HG02642 (cell line): ENCODE results near the gene CEACAM16.

Experiments used
- ATAC-seq: cut with Tn5 transposase; IDR thresholded peaks from one replicate; pipeline ENCODE4 v1.9.1; 2021; ENCODE audit warnings: mild to moderate bottlenecking; ENCODE audit not compliant: unreplicated experiment, poor library complexity

CEACAM16 gene

DNA sequence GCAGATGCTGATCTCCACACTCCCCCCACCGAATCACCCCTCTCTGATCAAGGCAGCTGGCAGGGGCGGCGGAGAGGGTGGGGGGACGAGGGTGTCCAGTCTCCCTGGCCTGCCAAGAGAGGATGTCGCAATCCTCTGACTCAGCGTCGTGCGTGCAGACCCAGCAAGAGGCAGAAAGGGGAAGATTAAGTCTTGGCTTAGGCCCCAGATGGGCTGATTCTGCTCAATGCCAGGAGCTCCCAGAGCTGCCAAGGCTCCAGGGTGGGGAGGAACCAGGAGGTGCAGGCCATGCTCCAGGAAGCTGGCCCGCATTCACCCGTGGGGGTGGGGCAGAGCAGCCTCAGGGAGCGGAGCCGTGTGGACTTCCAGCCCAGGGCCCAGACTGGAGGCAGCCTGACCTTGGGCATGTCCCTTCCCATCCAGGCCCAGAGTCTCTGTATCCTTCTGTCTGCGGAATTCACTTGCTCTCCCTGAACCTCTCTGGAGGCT, 42.9 kb downstream of the CEACAM16 start:
- ATAC-seq, result no peak

DNA sequence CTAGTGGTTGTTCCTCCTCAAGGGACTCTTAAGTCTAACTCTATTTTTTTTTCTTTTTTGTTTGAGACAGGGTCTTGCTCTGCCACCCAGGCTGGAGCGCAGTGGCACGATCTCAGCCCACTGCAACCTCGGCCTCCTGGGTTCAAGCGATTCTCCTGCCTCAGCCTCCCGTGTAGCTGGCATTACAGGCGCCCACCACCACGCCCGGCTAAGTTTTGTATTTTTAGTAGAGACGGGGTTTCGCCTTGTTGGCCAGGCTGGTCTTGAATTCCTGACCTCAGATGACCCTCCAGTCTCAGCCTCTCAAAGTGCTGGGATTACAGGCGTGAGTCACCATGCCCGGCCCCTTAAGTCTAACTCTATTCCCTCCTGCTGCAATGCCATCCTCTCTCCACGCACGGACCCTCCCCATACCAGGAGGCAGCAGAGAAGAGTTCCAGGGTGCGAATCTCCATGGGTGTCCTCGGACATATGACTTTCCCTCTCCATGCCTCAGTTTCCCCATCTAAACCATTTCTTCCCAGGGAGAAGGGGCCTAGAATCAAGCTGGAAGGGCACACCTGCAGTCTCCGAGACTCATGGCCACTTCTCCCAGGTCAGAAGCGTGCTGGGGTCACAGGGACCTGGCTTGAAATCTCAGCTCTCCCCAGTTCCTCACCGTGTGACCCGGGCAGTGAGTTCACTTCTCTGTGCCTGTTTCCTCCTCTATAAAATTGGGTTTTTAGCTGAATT, 43.5 kb downstream of the CEACAM16 start:
- no peak for ATAC-seq

DNA sequence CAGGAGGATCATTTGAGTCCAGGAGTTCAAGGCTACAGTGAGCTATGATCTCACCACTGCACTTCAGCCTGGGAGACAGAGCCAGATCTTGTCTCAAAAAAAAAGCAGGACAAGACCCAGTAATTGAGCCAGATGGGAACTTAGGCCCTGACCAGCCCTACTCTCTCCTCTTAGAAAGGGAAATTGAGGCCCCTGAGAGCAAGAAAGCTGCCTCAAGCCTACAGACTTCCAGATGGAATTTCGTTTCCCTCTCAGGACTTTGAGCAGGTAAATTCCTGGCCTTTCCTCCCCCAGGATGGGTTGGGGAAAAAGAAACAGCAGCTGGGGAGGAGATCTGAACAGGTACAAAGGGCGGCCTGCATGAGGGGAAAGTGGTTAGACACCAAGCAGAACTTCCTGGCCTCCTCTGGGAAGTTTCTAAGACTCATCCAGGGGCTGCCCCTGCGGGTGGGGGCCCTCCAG, 46.0 kb downstream of the CEACAM16 start:
- no peak for ATAC-seq

DNA sequence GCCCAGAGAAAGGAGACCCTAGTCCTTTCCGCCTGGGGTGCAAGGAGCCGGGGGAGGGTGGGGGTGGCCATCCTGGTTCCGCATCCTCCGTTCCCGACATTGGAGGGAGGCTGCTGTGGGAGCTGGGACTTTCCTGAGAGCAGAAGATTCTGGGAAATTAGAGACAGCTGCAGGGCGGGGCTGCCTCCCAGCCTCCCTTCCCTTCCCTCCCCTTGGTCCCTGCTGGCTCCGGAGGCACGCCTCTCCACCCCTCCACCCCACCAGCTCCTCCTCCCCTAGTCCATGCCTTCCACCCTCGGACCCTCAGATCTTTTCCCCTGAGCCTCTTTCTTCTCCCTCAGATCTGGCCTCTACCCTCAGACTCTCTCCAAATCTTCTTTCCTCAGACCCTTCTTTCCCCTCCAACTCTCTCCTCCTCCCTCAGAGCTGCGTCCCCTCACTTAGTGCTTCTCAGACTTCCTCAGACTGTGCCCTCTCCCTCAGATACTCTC, 46.4 kb downstream of the CEACAM16 start:
- ATAC-seq, result no peak

DNA sequence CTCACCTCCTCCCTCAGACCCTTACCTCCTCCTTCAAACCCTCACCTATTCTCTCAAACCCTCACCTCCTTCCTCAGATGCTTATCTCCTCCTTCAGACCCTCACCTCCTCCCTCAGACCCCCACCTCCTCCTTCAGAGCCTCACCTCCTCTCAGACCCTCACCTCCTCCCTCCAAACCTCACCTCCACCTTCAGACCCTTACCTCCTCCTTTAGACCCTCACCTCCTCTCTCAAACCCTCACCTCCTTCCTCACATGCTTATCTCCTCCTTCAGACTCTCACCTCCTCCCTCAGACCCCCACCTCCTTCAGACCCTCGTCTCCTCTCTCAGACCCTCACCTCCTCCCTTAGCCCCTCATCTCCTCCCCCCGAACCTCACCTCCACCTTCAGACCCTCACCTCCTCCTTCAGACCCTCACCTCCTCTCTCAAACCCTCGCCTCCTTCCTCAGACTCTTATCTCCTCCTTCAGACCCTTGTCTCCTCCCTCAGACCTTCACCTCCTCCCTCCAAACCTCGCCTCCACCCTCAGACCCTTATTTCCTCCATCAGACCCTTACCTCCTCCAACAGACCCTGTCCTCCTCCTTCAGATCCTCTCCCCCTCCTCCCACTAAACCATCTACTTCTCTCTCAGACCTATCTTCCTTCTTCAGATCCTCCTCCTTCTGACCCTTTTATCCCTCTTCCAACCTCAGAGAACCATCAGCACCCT, 47.1 kb downstream of the CEACAM16 start:
- ATAC-seq, result no peak

DNA sequence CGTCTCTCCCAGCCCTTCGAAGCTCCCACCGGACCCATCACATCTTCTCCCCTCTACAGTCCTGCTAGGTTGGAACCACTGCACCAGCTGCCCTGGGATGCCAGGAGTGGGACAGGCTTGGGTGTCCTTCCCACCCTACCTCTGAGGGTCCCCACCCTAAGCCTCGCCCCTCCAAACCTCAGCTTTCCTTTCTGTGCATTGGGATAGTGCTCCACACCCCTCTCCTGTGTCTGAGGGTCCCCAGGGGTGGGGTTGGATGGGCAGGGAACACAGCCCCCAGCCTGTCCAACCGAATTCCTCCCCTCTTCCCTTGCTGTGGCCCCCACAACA, 47.6 kb downstream of the CEACAM16 start:
- no peak for ATAC-seq

DNA sequence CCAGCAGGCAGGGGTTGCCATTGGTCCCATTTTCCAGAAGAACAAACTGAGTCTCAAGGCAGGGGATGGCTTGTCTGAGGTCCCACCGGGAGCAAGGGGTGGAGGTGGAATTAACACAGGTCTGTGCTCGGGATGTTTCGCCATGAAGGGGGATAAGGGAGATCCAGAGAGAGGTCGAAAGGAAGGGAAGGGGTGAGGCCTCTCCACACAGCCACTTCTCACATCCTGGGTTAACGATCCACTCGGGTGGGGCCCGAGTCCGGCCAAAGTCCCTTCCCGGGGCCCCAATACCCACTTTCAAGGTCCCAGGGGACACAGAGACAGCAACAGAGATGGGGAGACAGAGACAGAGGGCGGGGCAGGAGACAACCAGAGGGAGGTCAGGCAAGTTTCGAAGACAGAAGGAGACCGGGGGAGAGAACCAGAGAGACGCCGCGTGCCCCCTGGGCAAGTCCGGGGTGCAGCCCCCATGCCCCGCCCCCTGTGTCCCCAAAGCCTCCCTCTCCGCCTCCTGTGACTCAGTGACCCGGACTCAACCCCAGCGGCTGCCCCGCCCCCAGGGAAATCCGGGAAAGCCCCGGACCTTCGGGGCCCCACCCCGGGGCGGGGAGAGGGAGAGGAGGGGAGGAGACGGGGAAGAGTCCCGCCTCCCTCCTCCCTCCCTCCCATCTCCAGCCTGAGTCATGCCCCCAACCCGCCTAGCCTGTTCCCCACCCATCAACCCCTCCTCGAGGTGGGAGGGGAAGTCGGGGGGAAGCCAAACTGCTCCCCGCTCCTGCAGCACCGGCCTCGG, 48.2 kb downstream of the CEACAM16 start:
- peak; percentile 45 for ATAC-seq

DNA sequence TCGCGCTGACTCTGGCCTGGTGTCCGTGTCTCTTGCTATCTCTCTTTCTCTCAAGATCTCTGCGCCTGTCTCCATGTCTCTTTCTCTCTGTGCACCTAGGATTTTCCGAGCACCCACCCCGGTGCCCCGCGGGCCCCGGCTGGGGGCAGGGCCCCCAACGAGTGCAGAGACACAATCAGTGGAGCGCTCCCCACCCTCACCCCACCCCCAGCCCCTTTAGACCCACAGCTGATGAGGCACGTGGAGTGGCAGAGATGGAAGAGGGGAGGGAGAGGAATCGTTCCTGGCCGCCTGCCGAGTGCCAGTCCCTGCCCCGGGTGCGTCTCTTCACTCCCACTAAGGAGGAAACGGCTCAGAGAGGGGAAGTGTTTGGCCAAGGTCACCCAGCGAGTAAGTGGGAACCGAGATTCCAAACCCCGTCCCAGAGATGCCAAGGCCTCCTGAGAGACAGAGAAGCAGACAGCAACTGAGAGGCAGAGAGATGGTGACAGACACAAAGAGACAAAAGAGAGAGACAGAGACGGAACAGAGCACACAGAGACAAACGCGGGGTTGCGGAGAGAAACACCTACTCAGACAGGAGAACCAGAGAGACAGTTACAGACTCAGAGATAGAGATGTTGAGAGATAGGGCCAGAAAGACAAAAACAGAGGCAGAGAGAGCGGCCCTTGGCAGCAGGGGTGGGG, 48.9 kb downstream of the CEACAM16 start:
- peak; percentile 10 for ATAC-seq

DNA sequence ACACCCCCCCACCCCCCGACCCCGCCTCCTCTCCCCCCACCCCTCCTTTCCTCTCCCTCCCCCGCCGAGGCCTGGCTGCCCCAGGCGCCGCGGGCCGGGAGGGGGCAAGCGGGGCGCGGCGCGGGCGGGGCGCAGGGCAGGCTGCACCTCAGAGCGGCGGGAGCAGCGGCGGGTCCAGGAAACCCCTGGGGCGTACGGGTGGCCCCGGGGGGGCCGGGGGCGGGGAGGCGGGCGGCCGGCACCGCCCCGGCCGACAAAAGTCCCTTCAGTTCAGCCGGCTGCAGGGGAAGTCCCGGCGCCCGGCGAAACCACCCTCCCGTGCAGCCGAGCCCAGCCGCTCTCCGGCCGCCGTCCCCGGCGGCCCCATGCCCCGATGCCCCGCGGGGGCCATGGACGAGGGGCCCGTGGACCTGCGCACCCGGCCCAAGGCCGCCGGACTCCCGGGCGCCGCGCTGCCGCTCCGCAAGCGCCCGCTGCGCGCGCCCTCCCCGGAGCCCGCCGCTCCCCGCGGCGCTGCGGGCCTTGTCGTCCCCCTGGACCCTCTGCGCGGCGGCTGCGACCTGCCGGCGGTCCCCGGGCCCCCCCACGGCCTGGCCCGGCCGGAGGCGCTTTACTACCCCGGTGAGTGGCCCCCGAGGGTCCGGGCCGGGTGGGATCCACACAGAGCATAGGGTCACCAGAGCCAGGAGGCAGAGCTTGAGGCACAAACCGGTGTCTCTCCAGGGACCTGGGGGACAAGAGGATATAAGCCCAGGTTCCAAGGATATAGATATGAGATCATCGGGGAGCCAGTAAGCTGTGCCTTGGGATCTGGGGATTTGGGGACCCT, 49.7 kb downstream of the CEACAM16 start, which contains the start of gene BCL3:
Gene BCL3, plus strand, starts transcription at position 283 of the 829 bp plus-strand sequence. Its CDS starts 83 bp downstream, at position 366.
- peak; percentile 34 for ATAC-seq

DNA sequence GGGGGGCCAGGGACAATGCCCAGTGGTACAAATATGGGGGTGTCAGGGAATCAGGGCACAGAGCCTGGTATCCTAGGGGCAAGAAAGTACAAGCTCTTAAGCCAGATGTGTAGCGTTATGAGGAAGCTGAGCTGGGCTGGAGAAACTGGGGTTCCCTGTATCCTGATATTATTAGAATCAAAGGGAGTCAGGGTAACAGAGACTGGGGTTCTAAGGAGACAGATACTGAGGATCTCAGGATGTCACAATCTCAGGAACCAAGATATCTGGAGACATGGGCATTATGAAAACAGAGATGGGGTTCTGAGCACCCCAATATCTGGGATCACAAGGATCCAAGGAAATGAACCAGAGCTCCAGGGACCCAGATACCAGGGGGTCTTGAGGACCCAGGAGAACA, 50.3 kb downstream of the CEACAM16 start:
- no peak for ATAC-seq

DNA sequence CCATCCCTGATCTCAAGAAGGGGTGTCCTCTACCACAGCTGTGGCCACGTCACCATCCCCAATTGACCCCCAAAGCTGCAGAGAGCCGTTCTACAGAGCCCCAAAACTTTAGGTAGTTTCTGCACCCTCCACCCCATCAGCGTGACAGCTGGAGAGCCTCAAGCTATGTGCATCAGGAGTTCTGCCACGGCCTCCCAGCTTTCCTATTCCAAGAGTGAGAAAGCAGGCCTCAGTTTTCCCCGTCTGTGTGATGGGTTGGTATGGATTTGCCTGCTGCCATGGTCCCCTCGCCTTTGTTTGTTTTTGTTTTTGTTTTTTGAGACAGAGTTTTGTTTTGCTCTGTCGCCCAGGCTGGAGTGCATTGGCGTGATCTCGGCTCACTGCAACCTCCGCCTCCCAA, 51.0 kb downstream of the CEACAM16 start:
- ATAC-seq, result no peak

DNA sequence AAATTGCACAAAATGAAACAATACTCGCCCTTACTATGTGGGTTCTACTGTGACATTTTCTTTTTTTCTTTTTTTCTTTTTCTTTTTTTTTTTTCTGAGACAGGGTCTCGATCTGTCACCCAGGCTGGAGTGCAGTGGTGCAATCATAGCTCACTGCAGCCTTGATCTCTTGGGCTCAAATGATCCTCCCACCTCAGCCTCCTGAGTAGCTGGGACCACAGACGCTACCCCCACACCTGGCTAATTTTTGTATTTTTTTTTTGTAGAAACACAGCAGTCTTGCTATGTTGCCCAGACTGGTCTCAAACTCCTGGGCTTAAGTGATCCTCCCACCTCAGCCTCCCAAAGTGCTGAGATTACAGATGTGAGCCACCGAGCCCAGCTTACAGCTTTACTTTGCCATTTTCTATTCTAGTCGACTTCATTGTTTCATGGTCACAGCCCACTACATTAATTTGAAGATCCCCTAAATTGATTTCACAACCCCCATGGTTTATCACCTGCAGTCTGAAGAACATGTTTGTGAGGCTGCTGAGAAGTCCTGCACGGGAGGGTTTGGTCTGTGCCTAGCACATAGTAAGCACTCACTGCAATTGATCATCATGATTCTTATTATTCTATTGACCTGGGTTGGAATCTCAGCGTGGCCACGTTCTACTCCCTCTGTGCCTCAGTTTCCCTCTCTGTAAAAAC, 53.3 kb downstream of the CEACAM16 start:
- ATAC-seq, result no peak

DNA sequence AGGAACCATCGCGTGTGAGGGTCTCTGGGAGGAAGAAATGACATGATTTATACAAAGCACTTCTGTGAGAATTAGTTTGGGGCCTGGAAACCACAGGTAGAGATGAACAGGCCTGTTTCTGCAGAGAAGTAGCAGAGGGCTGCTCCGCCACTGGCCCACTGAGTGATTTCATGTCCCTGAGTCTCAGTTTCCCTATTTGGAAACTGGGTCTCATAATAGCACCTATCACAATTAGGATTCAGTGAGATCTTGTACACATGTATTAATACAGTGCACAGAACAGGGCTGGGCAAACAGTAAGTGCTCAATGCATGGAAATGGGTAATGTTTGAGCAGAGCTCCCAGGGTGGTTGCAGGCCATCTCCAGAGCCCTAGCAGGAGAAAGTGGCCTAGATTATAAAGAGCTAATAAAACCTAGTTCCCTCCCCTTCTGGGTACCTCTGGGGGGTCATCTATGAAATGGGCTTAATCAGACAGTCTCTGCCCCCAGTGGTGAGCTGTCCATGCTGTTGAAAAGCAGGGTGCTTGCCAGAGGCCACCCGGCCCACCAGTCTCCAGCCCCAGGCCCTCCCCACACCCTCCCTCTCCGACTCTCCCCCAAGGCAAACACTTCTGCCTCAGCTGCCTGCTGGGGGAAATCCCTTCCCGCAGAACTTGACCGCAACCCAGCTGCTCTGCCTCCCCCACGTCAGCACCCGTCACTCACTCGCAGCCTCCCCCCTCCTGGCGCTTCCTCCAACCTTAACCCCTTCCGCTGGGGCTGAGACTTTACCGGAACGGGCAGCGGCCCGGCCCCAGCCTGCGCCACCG, 54.1 kb downstream of the CEACAM16 start:
- peak; percentile 77 for ATAC-seq

DNA sequence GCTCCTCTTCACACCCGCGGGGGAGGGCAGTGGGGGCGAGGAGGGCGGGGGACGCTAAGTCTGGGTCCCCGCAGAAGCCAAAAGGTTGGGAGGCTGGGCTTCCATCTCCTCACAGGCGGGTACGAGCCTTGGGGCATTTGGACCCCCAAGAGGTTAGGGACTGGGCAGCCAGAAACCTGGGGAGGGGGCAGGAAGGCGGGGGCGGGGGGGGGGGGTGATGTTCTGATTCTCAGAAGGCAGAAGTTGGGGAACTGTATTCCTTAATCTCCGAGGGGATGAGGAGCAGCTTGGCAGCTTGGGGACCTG, 54.6 kb downstream of the CEACAM16 start:
- ATAC-seq, result no peak

DNA sequence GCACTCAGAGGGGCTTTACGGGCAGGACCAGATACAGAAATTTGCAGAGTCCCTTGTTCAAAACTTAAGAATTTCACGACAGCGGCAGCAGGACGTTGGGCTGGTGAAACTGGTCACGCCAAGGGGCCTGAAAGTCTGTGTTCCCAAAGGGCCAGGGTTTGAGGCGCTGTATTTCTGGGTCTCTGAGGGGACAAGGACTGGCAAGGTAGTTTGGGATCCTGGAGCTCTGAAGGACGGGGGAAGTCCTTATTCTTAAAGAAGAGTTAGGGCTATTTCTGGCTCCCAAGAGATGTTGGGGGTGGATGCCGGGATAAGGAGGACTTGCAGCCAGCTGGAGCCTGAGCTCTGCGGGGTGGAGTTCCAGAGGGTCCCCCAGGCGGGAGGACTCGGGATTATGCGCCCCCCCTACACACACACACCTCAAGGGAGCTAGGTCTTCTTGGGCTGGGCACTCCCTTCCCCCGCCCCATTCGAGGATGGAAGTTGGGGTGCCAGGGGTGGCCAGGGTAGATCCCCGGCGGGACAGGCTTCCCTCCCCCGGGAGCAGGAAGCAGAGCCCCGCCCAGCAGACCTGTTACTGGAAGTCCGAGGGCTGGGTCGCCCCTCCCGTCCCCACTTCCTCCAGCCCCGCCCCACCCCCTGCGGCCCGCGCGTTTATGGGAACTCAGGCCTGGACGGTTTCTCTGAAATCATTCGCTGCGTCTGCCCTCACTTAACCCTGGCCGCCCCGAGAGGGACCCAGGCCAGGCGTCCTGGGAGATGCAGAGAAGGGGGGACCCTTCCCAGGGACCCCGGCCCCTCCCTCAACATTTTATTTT, 55.2 kb downstream of the CEACAM16 start:
- ATAC-seq, result peak; percentile 38

DNA sequence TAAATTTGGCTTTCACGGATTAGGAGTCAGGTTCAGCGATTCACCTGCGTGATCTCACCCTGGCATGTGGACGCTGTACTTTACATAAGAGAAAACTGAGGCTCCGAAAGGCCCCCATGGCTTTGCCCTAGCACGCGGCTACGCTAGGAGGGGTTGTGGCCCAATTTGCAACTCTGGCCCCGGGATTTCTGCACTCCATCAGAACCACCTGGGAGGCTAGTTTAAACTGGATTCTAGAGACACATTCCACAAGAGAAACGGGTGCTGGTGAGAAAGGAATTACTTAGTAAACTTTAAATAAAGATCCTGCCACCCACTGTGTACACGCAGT, 55.8 kb downstream of the CEACAM16 start:
- ATAC-seq, result no peak

DNA sequence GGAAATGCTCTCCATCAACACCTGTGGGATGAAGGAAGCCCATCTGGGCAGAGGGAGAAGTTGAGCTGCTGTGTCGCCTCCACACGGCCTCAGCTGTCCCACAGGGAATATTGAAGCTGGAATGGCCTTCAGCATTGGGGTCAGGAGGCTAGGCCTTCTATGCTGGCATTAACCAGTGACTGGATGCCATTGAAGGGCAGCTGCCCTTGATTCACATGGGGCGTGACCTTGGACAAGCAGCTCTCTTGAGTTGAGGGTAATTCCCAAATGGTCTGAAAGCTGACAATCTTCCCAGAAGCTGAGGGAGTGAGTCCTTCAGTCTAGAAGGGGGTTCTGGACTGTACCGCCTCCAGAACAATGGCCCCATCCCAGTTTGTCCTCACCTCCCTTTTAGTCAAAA, 56.3 kb downstream of the CEACAM16 start:
- no peak for ATAC-seq
